Peyer's patch (tissue), 4 donors: ENCODE results near the gene KLRF2.

ENCODE experiments used
- CTCF ChIP-seq, 6 experiments: fragments of 450-650 bp in 4 of 6; fragments of 200-600 bp in 2 of 6; sonication (generic) in 1 of 6; IDR thresholded peaks; one replicate each; pipeline ENCODE4 v1.5.1; 2017 to 2019; ENCODE audit warnings: antibody characterized with exemption in 6 of 6, mild to moderate bottlenecking in 3 of 6, moderate library complexity in 1 of 6
- POLR2A ChIP-seq, 2 donors: fragments of 450-650 bp; IDR thresholded peaks; one replicate each; pipeline ENCODE4 v1.5.1; 2017; ENCODE audit warnings: antibody characterized with exemption in 2 of 2, mild to moderate bottlenecking in 2 of 2, moderate library complexity in 2 of 2

- TF ChIP-seq CTCF (IDR thresholded peaks at IDR 0.05) (no peak), POLR2A (IDR thresholded peaks at IDR 0.05) (no peak)
These were observed 60.5 kb downstream of the KLRF2 start for GRCh38 chr12:9941838-9942237.
